NCI-H69 (cell line): ENCODE measurements around the gene SCTR.

ENCODE experiments used
- DNase-seq: peaks from one replicate; lab custom pipeline; 2025; lab: John Stamatoyannopoulos, UW

SCTR gene

DNA sequence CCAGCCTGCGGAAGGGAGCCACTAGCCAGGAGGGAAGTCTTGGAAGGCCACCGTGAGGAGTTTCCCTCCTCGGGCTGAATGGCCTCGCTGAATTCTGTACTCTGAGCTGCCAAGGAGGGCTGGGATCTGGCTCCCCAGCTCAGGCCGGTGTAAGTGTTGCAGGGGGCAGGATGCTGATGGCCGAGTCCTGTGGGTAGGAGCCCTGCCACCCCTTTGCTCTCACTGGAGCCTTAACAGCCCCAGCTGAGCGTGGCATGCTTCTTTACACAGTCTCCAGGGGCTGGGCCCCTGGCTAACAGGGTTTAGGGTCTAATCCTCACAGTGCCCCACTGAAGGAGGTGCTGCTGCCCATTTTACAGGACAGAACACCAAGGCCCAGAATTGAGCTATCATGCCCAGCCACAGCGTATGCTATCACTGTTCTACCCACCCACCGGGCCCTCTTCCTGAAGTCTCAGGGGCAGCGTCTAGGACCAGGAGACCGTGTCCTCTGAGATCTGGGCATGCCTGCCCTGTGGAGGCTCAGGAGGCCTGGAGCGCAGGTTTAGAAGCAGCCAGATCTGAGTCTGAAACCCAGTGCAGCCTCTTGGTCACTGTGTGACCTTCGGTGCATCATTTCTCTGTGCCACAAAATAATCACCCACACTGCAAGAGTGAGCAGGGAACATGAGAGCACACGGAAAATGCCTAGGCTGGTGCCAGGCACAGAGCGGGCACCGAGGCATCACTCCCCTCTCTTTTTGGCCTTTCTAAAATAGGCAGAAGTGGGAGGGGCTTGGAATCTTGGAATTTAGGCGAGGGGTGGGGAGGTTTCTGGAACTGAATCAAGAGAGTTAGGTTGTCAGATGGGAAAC is 49.7 kb downstream of the SCTR start:
- no peak for DNase-seq

DNA sequence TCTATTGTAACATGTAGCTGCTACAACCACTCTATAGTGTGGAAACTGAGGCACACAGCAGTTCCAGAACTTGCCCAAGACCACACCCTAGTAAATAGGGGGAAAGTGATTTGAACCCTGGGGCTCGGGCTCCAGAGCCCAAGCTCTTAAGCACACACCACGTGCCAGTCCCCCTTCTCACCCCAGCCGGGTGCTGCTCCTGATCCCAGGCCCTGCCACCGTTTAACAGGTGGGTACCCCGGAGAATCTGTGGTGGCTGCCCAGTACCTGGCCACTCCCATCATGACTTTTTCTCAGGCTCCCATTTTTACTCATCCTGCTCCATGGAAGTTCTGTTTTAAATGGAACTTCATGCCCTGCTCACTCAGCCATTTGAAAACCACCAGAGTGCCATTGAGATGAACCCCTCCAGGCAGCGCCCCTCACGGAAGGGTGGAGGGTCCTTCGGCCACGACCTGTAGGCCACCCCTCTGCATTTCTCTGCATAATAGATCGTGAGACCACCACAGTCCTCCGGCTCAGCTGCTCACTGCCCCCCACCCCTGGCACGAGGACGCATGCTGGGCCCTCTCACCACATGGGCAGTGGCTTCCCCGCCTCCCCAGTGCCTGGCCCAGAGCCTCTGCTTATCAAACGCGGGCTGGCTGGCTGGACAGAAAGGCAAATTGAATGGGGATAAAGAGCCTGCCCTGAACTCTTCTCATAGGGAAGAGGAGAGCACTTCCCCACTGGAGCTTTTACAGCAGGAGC is 50.5 kb downstream of the SCTR start:
- no peak for DNase-seq

DNA sequence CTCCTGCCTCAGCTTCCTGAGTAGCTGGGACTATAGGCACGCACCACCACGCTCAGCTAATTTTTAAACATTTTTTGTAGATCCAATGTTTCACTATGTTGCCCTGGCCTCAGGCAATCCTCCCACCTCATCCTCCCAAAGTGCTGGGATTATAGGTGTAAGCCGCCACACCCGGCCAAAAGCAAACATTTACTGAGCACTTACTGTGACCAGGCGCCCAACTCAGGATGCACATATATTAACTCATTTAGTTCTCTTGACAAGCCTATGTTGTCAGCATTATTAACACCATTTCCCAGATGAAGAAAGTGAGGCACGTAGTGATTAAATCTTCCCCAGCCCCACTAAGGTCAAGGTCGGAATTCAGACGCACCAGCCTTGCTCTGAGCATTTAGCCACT is 51.5 kb downstream of the SCTR start:
- peak; percentile 34 for DNase-seq

DNA sequence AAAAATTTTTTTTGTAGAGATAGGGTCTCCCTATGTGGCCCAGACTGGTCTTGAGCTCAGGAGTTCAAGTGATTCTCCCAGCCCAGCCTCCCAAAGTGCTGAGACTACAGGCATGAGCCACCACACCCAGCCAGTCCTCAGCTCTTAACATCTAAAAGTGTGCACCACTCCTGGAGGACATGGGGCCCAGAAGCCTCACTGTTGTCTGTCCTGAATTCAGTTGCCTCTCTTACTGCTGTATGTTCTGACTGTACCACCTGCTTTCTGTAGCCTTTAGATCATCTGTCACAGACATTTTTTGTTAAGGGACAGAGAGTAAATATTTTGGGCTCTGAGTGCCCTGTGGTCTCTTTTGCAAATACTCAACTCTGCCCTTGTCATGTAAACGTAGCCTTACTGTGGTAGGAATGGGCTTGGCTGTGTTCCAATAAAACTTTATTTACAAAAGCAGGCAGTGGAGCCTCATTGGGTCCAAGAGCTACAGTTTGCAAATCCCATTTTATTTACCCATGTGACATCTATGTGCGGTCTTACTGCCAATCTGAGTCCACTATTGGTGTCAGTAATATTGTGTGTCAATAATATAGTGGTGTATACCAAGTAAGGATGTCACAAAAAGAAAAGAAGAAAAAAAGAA is 54.5 kb downstream of the SCTR start:
- peak; percentile 58 for DNase-seq

DNA sequence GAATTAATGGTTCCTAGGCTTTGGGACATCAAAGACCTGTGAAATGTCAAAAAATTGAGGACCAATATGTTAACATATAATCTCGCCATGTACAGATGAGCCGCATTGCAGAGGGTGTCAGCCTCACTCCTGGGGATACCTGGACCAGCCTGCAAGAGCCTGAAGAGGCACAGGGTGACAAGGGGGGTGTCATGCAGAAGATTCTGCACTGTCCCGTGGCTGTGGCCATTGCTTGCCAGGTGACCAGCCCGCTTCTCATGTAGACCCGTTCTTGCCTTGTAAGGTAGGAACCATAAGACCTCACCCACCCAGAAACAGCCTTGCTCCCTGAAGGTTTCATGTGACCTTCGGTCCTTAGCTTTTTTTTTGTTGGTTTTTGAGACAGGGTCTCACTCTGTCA is 55.2 kb downstream of the SCTR start:
- no peak for DNase-seq

DNA sequence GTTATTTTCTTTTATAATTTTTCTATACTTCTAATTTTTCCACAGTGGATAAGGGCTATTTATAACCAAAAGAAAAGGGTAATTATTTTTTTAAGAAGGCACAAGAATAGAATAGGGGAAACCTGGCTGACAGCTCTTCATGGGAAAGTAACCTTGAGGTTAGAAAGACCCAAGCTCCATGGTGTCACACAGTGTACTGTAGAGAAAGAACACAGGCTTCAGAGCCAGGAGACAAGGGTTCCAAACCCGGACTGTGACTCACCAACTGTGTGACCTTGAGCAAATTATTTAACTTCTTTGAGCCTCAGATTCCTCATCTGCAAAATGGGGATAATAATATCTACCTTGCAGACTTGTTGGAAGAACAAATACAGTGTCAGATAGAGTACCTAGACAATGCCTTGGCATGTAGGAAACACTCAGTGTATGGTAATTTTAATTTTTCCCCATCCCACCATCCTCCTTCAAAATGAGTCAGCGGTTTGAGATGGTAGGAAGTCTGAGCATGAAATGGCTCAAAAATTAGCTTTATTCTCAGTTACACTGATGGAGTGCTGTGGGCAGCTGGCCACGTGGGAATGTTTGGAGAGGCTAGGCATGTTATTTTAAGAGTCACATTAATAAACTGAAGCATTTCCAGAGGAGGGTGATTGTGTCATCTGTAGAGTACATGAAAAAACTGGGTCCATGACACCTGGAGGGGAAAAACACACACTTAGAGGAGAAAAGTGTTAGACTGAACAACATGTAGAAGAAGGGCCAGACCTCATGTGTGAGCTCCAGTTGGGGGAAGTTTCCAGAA is 55.9 kb downstream of the SCTR start:
- DNase-seq, result no peak

DNA sequence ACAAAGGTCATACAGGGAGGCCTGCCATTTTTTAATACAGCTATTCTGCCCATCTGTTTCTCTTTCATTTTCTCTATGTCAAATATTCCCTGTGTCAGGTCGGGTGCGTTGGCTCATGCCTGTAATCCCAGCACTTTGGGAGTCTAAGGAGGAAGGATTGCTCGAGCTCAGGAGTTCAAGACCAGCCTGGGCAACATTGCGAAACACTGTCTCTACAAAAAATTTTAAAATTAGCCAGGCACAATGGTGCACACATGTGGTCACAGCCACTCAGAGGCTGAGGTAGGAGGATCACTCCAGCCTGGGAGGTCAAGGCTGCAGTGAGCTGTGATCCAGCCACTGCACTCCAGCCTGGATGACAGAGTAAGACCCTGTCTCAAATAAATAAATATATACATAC is 57.9 kb downstream of the SCTR start:
- no peak for DNase-seq

DNA sequence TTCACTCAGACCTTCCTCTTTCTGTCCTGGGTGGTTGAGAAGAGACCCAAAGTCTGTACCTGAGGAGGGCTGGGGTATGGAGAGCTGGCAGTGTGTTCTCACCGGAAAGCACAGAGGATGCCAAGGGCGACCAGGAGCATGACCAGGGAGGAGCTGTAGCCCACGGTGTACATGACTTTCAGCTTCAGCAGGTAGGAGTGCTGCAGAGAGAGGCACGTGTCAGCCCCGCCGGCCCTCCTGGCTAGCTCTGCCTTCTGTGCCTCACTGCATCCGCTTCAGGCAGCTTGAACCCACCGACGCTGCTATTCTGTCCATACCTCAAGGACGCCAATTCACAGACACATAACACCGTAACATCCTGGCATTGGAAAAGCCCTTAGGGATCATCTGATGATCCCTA is 58.6 kb downstream of the SCTR start:
- DNase-seq, result no peak

DNA sequence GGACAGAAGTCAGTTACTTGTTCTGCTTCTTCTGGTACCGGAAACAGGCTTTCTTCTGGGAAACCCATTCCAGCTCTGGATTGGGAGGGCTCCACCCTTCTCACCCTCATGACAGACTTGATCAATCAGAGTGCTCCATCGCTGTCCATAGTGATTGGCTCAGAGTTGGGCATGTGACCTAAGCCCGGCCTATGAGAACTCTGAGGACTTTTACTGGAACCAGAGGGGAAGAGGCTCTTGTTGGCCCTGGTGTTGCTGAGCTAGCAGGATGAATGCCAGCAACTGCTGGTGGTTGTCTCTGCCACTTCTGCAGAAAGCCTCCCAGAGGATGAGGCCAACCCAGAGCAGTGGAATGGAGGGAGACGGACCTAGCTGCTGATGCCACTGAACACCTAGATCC is 59.3 kb downstream of the SCTR start:
- DNase-seq, result no peak

DNA sequence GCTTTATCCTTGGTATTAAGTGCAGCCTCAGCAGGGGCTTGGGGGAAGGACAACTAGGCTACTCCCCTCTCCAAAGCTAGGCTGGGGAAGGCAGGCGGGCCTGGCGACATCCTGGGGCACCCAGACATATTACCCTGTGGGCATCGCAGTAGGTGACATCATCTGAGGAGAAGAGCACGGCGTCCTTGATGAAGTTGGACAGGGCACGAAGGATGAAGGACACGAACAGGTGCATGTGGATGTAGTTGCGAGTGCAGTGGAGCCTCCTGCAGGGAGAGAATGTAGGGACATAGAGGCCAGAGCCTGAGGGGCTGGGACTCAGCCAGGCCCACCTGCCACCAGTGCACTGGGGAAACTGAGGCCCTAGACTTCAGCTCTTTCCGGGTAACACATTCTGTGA is 60.3 kb downstream of the SCTR start:
- no peak for DNase-seq

DNA sequence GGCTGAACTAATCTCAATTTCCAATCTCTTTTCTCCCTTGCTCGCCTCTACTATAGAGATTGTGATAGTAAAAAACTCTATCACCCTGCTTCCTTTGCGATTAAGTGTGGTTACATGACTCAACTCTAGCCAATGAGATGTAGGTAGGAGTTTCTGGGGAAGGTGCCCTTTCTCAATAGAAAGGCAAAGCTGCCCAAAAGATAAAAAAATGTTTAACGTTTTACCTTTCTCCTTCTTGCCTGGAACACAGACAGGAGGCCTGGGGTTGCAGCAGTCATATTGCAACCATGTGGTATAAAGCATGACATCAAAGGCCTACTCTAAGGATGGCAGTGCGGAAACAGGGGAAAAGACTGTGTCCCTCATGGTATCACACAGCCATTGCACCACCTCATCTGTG is 61.1 kb downstream of the SCTR start:
- DNase-seq, result no peak

DNA sequence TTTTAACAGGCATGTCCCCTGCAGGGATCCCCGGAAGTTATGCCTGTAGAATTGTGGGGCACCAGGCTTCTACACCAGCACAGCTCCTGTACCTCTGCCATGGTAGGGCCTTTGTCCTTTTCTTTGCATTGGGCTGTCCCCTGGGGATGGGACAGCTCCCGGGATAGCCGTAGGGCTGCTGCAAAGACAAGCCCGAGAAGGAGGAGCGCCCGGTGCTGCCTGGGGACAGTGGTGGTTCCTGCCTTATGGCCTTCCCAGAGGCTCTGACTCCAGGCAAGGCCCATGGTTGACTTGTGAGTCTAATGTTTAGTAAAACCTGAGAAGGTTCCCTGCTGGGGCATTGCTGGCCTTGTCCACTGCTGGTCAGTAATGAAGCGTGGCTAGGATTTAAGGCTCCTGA is 61.7 kb downstream of the SCTR start:
- no peak for DNase-seq

DNA sequence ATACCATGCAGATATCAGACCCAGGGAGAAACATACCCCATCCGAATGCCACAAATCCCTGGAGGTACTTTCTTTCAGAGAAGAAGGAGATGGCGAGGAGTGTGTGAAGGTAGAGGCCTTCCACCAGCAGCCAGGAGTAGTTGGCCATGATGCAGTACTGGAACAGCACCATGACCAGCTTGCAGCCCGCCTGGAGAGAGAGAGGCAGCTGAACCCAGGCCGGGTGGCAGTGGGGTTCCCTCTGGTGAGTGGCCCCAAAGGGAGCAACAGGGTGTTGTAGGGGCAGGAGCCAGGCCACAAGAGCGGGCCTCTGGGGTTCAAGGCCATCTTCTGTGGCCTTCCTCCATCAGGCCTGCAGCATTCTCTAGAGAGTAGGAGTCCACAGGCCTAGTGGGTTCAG is 62.5 kb downstream of the SCTR start:
- no peak for DNase-seq

DNA sequence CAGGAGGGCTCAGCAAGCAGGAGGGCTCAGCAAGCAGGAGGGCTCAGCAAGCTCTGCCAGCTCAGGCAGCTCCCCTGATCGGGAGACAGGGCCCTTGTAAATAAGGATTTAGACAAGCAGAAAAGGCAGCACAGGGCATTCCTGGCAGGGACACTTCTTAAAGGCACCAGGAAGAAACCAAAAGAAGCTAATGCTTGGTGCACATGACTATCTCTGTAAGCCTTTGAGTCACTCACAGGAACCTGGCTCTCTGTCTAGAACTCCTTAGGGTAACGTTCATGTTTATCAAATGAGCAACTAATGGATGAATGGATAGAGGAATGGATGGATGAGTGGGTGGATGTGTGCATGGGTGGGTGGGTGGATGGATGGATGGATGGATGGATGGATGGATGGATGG is 64.2 kb downstream of the SCTR start:
- no peak for DNase-seq

DNA sequence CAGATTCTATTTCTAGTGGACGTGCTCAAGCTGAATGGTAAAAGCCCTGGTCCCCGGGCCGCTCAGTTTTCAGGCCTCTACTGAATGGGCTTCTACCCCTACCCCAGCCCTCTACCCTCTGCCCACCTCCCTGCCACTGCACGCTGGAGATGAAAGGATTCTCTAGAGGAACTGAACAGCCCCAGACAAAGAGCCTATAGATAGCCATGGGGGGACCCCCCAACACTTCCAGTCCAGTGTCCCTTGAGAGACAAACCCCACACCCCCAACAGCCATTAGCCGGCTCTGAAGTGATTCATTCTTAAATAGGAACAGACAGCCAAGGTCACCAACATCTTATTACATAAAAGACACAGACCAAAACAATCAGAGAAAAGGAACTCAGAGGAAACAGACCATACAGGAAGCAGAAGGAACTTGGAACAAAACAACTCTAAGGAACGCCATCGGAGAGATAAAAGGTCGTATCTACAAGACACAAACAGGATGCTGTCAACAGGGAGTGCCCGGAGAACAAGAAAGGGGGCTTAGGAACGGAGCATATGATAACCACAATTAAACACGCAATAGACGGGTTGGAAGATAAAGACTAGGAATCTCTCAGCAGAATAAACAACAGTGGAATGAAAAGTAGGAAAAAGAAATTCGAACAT is 69.1 kb downstream of the SCTR start:
- DNase-seq, result no peak

DNA sequence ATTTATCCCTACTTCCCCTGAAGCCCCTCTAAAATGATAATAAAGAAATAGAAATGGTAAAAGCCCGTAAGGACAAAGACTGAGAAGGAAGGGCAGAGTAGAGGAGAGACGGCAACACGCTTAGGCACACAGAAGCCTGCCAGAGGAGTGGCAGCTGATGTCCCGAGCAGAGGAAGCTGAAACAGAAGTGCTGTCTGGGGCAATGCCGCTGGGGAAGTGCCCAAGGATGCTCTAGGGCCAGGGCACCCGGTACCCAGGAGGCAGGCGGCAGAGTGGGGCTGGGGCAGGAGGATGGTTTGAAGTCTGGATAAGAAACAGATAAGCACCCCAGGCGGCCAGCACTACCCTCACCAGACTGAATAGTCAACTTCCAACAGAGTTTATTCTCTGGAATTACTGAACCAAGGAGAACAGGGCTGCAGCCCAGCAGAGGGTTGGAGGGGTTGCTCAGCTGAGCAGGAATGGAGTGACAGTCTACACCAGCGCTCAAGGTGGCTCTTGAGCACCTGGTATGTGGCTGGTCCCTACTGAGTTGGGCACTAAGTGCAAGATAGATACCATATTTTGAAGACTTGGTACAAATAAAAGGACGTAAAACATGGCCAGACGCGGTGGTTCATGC is 70.2 kb downstream of the SCTR start:
- DNase-seq, result no peak

DNA sequence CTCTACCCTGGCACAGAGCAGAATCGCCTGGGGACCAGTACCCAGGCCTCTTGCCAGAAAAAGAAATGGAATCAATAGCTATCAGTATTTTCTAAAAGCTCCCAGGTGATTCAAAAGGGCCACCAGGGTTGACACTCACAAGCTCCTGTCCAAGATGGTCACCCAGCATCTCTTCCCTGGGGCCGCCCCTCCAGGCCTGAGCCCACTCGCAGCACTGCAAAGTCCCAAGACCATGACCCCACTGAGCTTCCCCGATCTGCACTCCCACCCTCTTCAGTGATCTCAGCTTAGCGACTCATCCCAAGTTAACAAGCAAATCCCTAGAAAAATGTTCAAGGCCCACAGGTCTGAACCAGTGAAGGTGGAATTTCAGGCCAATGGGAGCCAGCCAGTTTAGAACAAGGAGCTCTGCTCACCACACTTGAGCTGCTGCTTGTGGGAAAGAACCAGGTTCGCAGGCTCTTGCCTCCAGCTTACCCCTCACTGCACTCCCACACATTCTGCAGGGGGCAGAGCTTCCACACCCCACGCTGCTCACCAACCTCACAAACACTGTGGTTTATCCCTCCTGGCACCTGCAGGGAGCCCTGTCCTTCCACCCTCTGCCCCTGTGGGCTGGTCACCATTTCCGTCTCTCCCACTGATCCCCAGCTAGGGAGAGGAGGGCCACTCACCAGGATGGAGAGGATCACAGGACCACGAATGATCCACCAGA is 72.8 kb downstream of the SCTR start:
- no peak for DNase-seq

DNA sequence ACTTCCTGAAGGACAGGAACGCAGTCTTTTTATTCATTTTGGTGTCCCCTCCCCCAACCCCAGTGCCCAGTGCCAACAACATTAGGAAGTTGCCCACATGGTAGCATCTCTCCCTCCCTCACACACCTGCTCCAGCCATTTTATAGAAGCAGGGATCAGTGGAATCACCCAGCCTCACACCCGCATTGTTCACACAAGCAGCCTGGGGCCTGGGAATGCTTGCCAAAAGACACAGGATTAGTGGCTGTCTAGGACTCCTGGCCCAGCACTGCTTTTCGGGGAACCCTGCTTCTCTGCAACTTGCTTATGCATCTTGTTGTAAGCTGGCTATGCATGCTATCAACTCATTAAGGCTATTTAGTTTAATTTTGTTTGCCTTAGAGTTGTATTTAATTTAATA is 74.8 kb downstream of the SCTR start:
- peak; percentile 88 for DNase-seq

DNA sequence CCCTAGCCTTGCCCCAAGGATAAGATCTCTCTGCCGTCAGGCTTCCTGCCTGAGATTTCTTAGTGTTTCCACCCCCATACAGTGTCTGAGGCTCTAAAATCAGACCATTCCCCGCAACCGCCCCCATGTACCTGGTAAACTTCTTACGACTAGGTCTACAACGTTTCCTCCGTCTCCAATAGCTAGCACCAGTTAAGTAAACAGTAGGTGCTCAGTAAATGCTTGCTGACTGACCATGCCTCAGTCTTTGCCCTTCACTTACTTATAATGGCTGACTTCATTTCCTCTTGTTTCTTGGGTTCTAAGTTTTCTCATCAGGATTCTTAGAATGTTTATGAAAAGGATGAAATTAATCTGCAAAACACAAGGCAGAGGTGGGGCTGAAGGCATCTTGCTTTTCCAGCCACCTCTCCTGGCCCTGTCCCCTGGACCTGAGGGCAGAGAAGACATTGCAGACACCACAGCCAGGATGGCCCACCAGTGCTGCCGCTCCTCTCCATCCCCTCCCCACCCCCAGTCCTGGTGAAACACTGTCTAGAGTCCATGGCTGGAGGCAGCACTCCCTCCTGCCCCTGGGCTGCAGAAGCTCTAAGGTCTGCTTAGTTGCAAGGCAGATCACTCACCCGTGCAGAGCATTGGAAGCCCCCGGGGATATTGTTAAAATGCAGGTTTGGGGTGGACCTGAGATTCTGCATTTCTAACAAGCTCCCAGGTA is 75.7 kb downstream of the SCTR start:
- DNase-seq, result peak; percentile 37

DNA sequence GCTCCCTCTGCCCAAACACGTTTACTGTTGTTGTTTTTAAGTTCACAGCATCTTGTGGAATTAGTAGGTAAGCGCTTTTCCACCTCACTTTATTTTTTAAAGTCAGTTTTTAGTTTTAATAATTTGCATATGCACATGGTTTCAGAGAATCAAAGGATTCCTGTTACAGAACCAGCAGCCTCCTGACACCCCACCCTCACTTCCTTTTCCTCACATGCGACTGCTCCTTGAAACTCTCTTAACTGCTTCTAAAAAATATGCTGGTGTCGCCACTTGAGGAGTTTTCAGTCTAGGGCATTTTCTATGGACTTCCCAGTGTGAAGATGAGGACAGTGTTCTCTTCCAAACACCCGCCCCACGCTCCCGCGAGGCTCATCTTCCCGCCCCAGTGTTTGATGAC is 78.2 kb downstream of the SCTR start:
- DNase-seq, result no peak
